ENCODE data around the gene TAGLN.

GRCh38 chr11:117169736-117170135 is 29.4 kb upstream of the TAGLN start:
- no peak for TF ChIP-seq EZH2 (IDR thresholded peaks at IDR 0.05; ENCODE audit: low read length, missing control alignments)
- TF ChIP-seq CTCF (conservative IDR thresholded peaks at IDR 0.05 in 1 of 2, IDR thresholded peaks at IDR 0.05 in 1 of 2; ENCODE audit: low read depth in 1 of 2, low read length in 2 of 2) = no peak

Data from fibroblast of lung (primary cell).